GM12878 (cell line): ENCODE measurements around the gene ZNF148. TPM values are rescaled to one million over a fixed set of nuclear protein-coding genes. Genes with fewer than 3 reads are reported as not detected.
A peak's percentile ranks its signal among the peaks of the same experiment; 100 is the strongest.

Experiments used
- ATAC-seq: fragments of 200-7000 bp; cut with Tn5 transposase; 3 replicates; pipeline ENCODE4 v1.9.1; 2020; ENCODE audit warnings: mild to moderate bottlenecking, moderate library complexity
- BruUV-seq: library from RNA; stranded (reverse); fragments of 400-500 nt; replicated peaks from 2 replicates; lab custom pipeline; 2021; lab: Mats Ljungman, UMichigan
- CTCF ChIA-PET: fragments of 300-600 bp; sonication (Branson Sonifier 250); formaldehyde crosslinking; extraction: SDS; loops from one replicate; lab custom pipeline; 2021; ENCODE audit warnings: inconsistent platforms; lab: Yijun Ruan, JAX
- POLR2A ChIA-PET: fragments of 350-600 bp; formaldehyde crosslinking; extraction: SDS; loops from one replicate; lab custom pipeline; 2021; ENCODE audit warnings: inconsistent platforms; lab: Charles Lee
- RAD21 ChIA-PET: fragments of 300-600 bp; sonication (Branson Sonifier 250); formaldehyde crosslinking; loops from one replicate; lab custom pipeline; 2023; ENCODE audit warnings: antibody characterized with exemption; ENCODE audit not compliant: unreplicated experiment; lab: Charles Lee
- SMC1A ChIA-PET: fragments of 300-600 bp; sonication (Branson Sonifier 250); formaldehyde crosslinking; loops from one replicate; lab custom pipeline; 2023; ENCODE audit not compliant: unreplicated experiment, uncharacterized antibody; lab: Charles Lee
- DNase-seq: peaks from one replicate; pipeline ENCODE4 v3.0.0-alpha.2; 2011; ENCODE audit warnings: low read depth, low spot score
- FAIRE-seq: peaks from 3 replicates; lab custom pipeline; 2011; peaks lifted over from hg19 to GRCh38; lab: Jason Lieb, UNC
- H2AFZ ChIP-seq: 2 replicates; pipeline ENCODE4 v1.6.0; 2011; ENCODE audit warnings: low read depth, low read length, control low read depth; ENCODE audit not compliant: control insufficient read depth
- H3K27ac ChIP-seq: 2 replicates; pipeline ENCODE4 v1.5.1; 2011; ENCODE audit warnings: control low read depth; ENCODE audit not compliant: control insufficient read depth, insufficient read depth
- H3K27me3 ChIP-seq, 2 experiments: replicated peaks in 1 of 2; 2 replicates each; pipeline versions ENCODE4 v1.6.0 to v1.6.1; 2011; ENCODE audit warnings: low read length in 1 of 2; ENCODE audit not compliant: control insufficient read depth in 2 of 2, insufficient read depth in 2 of 2
- H3K36me3 ChIP-seq, 2 experiments: 2 replicates each; pipeline ENCODE4 v1.5.1; 2011; ENCODE audit warnings: low read length in 1 of 2; ENCODE audit not compliant: control insufficient read depth in 2 of 2, insufficient read depth in 2 of 2
- H3K4me1 ChIP-seq: 2 replicates; pipeline ENCODE4 v1.6.1; 2011; ENCODE audit warnings: mild to moderate bottlenecking, low read length, moderate library complexity, mixed read lengths; ENCODE audit not compliant: control insufficient read depth, insufficient read depth
- H3K4me2 ChIP-seq: 2 replicates; pipeline ENCODE4 v1.6.0; 2011; ENCODE audit warnings: control low read depth; ENCODE audit not compliant: control insufficient read depth, insufficient read depth
- H3K4me3 ChIP-seq: fragments of 200-600 bp; sonication (generic); 2 replicates; pipeline ENCODE4 v1.5.1; 2016
- H3K79me2 ChIP-seq: 2 replicates; pipeline ENCODE4 v1.6.0; 2011; ENCODE audit warnings: low read length; ENCODE audit not compliant: control insufficient read depth, insufficient read depth
- H3K9ac ChIP-seq: 2 replicates; pipeline ENCODE4 v1.8.0; 2011; ENCODE audit warnings: low read length, control low read depth, mixed read lengths; ENCODE audit not compliant: control insufficient read depth, insufficient read depth
- H3K9me3 ChIP-seq: replicated peaks from 3 replicates; pipeline ENCODE4 v1.5.1; 2011; ENCODE audit warnings: mild to moderate bottlenecking, low read length; ENCODE audit not compliant: control insufficient read depth, insufficient read depth
- H4K20me1 ChIP-seq: 2 replicates; pipeline ENCODE4 v1.6.0; 2011; ENCODE audit not compliant: control insufficient read depth, insufficient read depth
- FOXK2 ChIP-seq: fragments of 450-650 bp; IDR thresholded peaks from 2 replicates; pipeline ENCODE4 v1.6.1; 2017; ENCODE audit warnings: mild to moderate bottlenecking, moderate library complexity
- FOXM1 ChIP-seq: IDR thresholded peaks from 2 replicates; pipeline ENCODE4 v1.6.1; 2012; ENCODE audit warnings: low read depth, mild to moderate bottlenecking, inconsistent platforms, low read length, moderate library complexity
- SMARCA5 ChIP-seq: fragments of 450-650 bp; IDR thresholded peaks from 2 replicates; pipeline ENCODE4 v1.6.1; 2017; ENCODE audit warnings: mild to moderate bottlenecking
- TCF12 ChIP-seq: IDR thresholded peaks from 2 replicates; pipeline ENCODE4 v1.6.1; 2011; ENCODE audit warnings: low read depth, mild to moderate bottlenecking, low read length
- WGBS: methylation state at CpG from one replicate; pipeline ENCODE4 v1.1.6; 2016; ENCODE audit warnings: low lambda C conversion rate; ENCODE audit not compliant: insufficient replicate concordance, insufficient coverage; ENCODE audit errors: missing lambda C conversion rate; 5-methylcytosine and 5-hydroxymethylcytosine counted together
- in situ Hi-C: fragments of 300-500 bp; cut with MboI; formaldehyde crosslinking; loops from 9 replicates; pipeline ENCODE4 v1.14.3; 2018; ENCODE audit warnings: mixed read lengths
- intact Hi-C: fragments of 100-400 bp; cut with micrococcal nuclease; formaldehyde crosslinking; loops from one replicate; pipeline ENCODE4 v1.14.2; 2022; ENCODE audit not compliant: unreplicated experiment
- polyA plus RNA-seq, 11 experiments: library from polyadenylated mRNA; depleted of rRNA in 4 of 11; unstranded in 6 of 11; stranded (reverse) in 5 of 11; fragments of >200 nt; fragmentation: Nextera tagmentation in 4 of 11; fragmentation: Illumina TruSeq in 1 of 11; extraction: Ambion mirVana in 4 of 11; extraction: Trizol in 1 of 11; gene quantifications; 1 replicate in 1 of 11; 2 replicates in 10 of 11; pipeline versions ENCODE4 v1.2.1 to v1.2.3, GENCODE V29; 2011 to 2016; ENCODE audit warnings: inconsistent platforms in 2 of 11, missing spikeins in 2 of 11, low read depth in 1 of 11
- total RNA-seq, 4 experiments: library from RNA; depleted of rRNA in 3 of 4; stranded (reverse); fragments of >200 nt in 3 of 4; fragmentation: Illumina TruSeq in 1 of 4; extraction: Trizol in 1 of 4; gene quantifications; 2 replicates each; pipeline versions ENCODE4 v1.2.1 to v1.2.3, GENCODE V29; 2013 to 2021
- TF ChIP-seq, protein P1 (sequence below): IDR thresholded peaks from 2 replicates; pipeline ENCODE4 v1.6.1; 2012; ENCODE audit warnings: low read depth, low read length, improper control_type of control experiment

ZNF148 gene
- total and polyA plus RNA-seq, 10 of the 15 experiments (the other 5 are each of a cell fraction or from before 2014, with no cell fraction given), result 8.6 to 40.4 (median 26.7) TPM

DNA sequence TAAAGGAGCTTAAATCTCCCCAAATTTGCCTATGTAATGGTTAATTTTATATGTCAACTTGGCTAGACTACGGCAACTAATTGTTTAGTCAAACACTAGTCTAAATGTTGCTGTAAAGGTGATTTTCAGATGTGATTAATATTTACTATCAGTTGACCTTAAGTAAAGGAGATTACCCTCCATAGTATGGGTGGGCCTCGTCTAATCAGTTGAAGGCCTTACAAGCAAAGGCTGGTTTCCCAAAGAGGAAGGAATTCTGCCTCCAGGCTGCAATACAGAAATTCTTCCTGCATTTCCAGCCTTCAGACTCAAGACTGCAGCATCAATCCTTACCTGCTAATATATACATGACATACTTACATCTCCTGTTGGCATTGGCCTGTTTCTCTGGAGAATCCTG is 186.2 kb downstream of the ZNF148 start:
- in situ Hi-C loops, result no loop called here
- RAD21 ChIA-PET, result interaction anchor here (1.7 kb wide), 1 partner anchor 254 kb away, joined by 3 read pairs; the partner anchor contains the start of gene MUC13
- 98% methylated on average over 2 of the region's 2 CpGs for WGBS

DNA sequence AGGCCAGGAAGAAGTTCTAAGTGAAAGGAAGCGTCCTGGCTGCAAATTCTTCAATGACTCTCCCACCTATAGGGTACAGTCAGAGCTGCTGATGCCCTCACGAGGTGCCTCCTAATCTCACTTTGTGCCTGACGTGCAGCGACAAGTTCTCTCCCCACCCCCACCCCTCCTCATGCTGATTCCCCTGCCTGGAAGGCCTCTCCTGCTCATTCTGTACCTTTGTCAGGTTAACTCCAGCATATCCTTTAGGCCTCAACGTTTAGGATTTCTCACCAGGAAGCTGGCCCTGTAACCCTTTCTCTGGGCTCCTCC is 187.6 kb downstream of the ZNF148 start:
- ATAC-seq, result no peak

More for the DNA sequence above, 186.2 kb downstream of the ZNF148 start:
- Histone ChIP-seq H3K4me2 (no peak overlapping the region), H3K4me3 (no peak overlapping the region), H3K4me1 (peaks cover 43% of the 10 kb centered on the region), H3K9ac (no peak overlapping the region), H3K36me3 (no peaks in the 10 kb centered on the region), H3K27ac (no peak overlapping the region), H4K20me1 (no peaks in the 10 kb centered on the region), H2AFZ (no peak overlapping the region), H3K9me3 (no peaks in the 10 kb centered on the region; the same call in 2 of the 3 replicates), H3K79me2 (no peaks in the 10 kb centered on the region), H3K27me3 (no peaks in the 10 kb centered on the region)
- SMC1A ChIA-PET, result interaction anchor here (1.4 kb wide), 1 partner anchor 9 kb away, joined by 6 read pairs; no protein-coding TSS in a partner anchor
- POLR2A ChIA-PET, result interaction anchor here (1.9 kb wide), 1 partner anchor 9 kb away, joined by 5 read pairs; no protein-coding TSS in a partner anchor
- no peak for ATAC-seq
- no peak for FAIRE-seq
- intact Hi-C loops, result no loop called here
- DNase-seq, result no peak
- no TSS peak for BruUV-seq
- TF ChIP-seq, protein P1, sequence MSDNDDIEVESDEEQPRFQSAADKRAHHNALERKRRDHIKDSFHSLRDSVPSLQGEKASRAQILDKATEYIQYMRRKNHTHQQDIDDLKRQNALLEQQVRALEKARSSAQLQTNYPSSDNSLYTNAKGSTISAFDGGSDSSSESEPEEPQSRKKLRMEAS, result no peak
- TF ChIP-seq SMARCA5, result 0 out of 2 replicates have a peak, but pooled peaks have one; percentile 25
- CTCF ChIA-PET, result interaction anchor here (0.9 to 1.2 kb wide), 3 partner anchors 9 to 13 kb away, joined by 3 to 4 read pairs (median 3); no protein-coding TSS in a partner anchor

More for the DNA sequence above, 187.6 kb downstream of the ZNF148 start:
- BruUV-seq, result no TSS peak
- no peak for DNase-seq
- Histone ChIP-seq H3K27ac (no peak overlapping the region), H2AFZ (no peak overlapping the region), H3K36me3 (no peaks in the 10 kb centered on the region), H3K9ac (no peak overlapping the region), H3K9me3 (no peaks in the 10 kb centered on the region; the same call in 2 of the 3 replicates), H3K79me2 (no peaks in the 10 kb centered on the region), H3K4me3 (no peak overlapping the region), H4K20me1 (no peaks in the 10 kb centered on the region), H3K4me1 (peaks cover 35% of the 10 kb centered on the region), H3K27me3 (no peaks in the 10 kb centered on the region), H3K4me2 (no peak overlapping the region)
- intact Hi-C loops, result no loop called here
- RAD21 ChIA-PET, result interaction anchor here (1.3 to 1.7 kb wide), 2 partner anchors 8 to 253 kb away, joined by 3 read pairs; partner anchors contain the start of gene MUC13
- in situ Hi-C loops, result no loop called here
- TF ChIP-seq FOXK2, result no peak
- TF ChIP-seq, protein P1, result no peak
- no peak for TF ChIP-seq FOXM1
- TF ChIP-seq TCF12, result no peak
- SMC1A ChIA-PET, result interaction anchor here (1.0 kb wide), 1 partner anchor 38 kb away, joined by 3 read pairs; no protein-coding TSS in a partner anchor
- POLR2A ChIA-PET, result interaction anchor here (1.9 kb wide), 2 partner anchors 8 to 10 kb away, joined by 5 to 6 read pairs; no protein-coding TSS in a partner anchor
- CTCF ChIA-PET, result interaction anchor here (0.6 to 1.2 kb wide), 2 partner anchors 11 to 67 kb away, joined by 3 read pairs; no protein-coding TSS in a partner anchor
- 94% methylated on average over 5 of the region's 5 CpGs for WGBS
- no peak for FAIRE-seq
